Tibial nerve (tissue), 3 donors: Measurements from ENCODE around the gene C16orf54.

Source experiments
- CTCF ChIP-seq, 5 experiments: fragments of 200-600 bp in 3 of 5; fragments of 450-650 bp in 2 of 5; sonication (generic) in 3 of 5; IDR thresholded peaks; one replicate each; pipeline ENCODE4 v1.5.1; 2016 to 2019; ENCODE audit warnings: antibody characterized with exemption in 5 of 5, mild to moderate bottlenecking in 3 of 5, moderate library complexity in 2 of 5
- POLR2A ChIP-seq, 2 donors: fragments of 450-650 bp; IDR thresholded peaks; one replicate each; pipeline ENCODE4 v1.6.1; 2017; ENCODE audit warnings: antibody characterized with exemption in 2 of 2, mild to moderate bottlenecking in 2 of 2, moderate library complexity in 2 of 2

- no peak for TF ChIP-seq POLR2A (IDR thresholded peaks at IDR 0.05)
- TF ChIP-seq CTCF (IDR thresholded peaks at IDR 0.05) = no peak
Observed at GRCh38 chr16:29743475-29743826, 2.3 kb downstream of the C16orf54 start.
